ENCODE results near the gene EAF1. TPM values are rescaled to one million over a fixed set of nuclear protein-coding genes. Genes with fewer than 3 reads are reported as not detected.
A peak's percentile ranks its signal among the peaks of the same experiment; 100 is the strongest.

EAF1 gene
- polyA plus RNA-seq, 3 donors: 9.0 to 44.0 (median 9.1) TPM

DNA sequence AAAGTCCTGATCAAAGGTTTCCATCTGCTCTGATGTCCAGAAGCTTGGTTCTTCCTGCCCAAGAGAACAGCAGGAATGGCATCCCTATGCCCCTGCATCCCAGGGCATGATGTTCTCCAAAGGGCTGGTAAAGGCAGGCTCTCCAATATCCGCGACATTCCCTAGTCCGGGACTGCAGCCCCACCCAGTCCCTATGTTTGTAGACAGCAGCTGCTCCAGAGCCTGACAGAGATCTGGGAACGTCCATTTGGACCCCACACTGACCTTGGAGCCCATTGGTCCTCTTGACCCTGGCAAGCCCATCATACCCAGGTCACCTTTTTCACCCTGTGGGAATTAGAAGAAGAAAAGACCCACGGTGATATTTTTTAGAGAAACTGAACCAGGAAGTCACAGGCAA is 47.8 kb downstream of the EAF1 start:
- H3K27me3 Mint-ChIP-seq (ENCODE audit: low read depth in 3 of 3): peaks cover 0 to 2% (median 0%) of the 10 kb centered on the region in 3 donors
- intact Hi-C loops (cut with micrococcal nuclease): no loop called here
- H3K9ac ChIP-seq (ENCODE audit: insufficient read depth, low read length, poor library complexity, severe bottlenecking): no peak overlapping the region
- no peaks in the 10 kb centered on the region for H3K27me3 ChIP-seq (ENCODE audit: control insufficient read depth in 2 of 2, insufficient read depth in 2 of 2, low read length in 2 of 2)
- no peak overlapping the region for H3K27ac ChIP-seq (ENCODE audit: low read depth in 1 of 2, low read length in 2 of 2)
- no peaks in the 10 kb centered on the region for H3K79me2 ChIP-seq (ENCODE audit: insufficient read depth, low read length)
- peaks cover 0 to 5% of the 10 kb centered on the region in 2 donors for H3K4me1 ChIP-seq (ENCODE audit: control insufficient read depth in 1 of 2, insufficient read depth in 2 of 2, low read length in 2 of 2)
- peaks cover 0 to 3% (median 0%) of the 10 kb centered on the region in 7 donors for H3K9me3 Mint-ChIP-seq
- TF ChIP-seq, protein P1, sequence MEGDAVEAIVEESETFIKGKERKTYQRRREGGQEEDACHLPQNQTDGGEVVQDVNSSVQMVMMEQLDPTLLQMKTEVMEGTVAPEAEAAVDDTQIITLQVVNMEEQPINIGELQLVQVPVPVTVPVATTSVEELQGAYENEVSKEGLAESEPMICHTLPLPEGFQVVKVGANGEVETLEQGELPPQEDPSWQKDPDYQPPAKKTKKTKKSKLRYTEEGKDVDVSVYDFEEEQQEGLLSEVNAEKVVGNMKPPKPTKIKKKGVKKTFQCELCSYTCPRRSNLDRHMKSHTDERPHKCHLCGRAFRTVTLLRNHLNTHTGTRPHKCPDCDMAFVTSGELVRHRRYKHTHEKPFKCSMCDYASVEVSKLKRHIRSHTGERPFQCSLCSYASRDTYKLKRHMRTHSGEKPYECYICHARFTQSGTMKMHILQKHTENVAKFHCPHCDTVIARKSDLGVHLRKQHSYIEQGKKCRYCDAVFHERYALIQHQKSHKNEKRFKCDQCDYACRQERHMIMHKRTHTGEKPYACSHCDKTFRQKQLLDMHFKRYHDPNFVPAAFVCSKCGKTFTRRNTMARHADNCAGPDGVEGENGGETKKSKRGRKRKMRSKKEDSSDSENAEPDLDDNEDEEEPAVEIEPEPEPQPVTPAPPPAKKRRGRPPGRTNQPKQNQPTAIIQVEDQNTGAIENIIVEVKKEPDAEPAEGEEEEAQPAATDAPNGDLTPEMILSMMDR (IDR thresholded peaks at IDR 0.05): no peak
- no peak overlapping the region for H3K4me3 ChIP-seq (replicated peaks in 1 of 3; ENCODE audit: low read depth in 2 of 3, low read length in 3 of 3)
- H3K9me3 ChIP-seq (replicated peaks in 1 of 2; ENCODE audit: control insufficient read depth in 1 of 2, insufficient read depth in 1 of 2, low read length in 2 of 2): no peaks in the 10 kb centered on the region
- no peak overlapping the region for H2AFZ ChIP-seq (ENCODE audit: insufficient read depth, low read depth, low read length, poor library complexity, severe bottlenecking)
- no peak for DNase-seq
- H4K20me1 ChIP-seq (ENCODE audit: insufficient read depth, low read length): no peaks in the 10 kb centered on the region
- no peak overlapping the region for H3K4me2 ChIP-seq (replicated peaks; ENCODE audit: extremely low read depth, low read length, poor library complexity, severe bottlenecking)
- no peaks in the 10 kb centered on the region for H3K36me3 ChIP-seq (replicated peaks in 1 of 2; ENCODE audit: control insufficient read depth in 1 of 2, insufficient read depth in 2 of 2, low read length in 2 of 2)
- peaks cover 8% of the 10 kb centered on the region for H3K4me1 Mint-ChIP-seq
- WGBS (ENCODE audit: insufficient coverage): 82% methylated on average over 3 of the region's 5 CpGs
- H3K27ac Mint-ChIP-seq: no peak overlapping the region
- no peaks in the 10 kb centered on the region for H3K36me3 Mint-ChIP-seq
- H3K4me3 Mint-ChIP-seq: no peak overlapping the region

DNA sequence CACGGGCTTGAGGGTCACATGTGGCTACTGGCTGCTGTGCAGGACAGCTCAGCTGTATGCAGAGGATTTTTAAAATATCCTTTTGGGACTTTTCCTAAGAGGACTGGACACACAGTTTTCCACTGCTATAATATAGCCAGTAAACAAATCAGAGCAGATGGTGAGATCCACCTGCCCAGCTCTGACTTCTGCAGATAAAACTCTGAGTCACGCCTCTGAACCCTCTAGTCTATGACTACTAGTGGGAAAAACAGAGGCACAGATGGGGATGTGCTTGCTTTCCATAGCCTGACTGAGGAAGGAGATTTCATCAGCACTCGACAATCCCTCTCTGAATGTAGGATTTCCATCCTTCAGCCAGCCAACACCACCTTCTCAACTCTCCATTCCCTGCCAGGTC is 49.0 kb downstream of the EAF1 start:
- Histone ChIP-seq H3K9me3 (replicated peaks in 1 of 2; ENCODE audit: control insufficient read depth in 1 of 2, insufficient read depth in 1 of 2, low read length in 2 of 2) (no peaks in the 10 kb centered on the region), H3K79me2 (ENCODE audit: insufficient read depth, low read length) (no peaks in the 10 kb centered on the region), H3K4me2 (replicated peaks; ENCODE audit: extremely low read depth, low read length, poor library complexity, severe bottlenecking) (no peak overlapping the region), H2AFZ (ENCODE audit: insufficient read depth, low read depth, low read length, poor library complexity, severe bottlenecking) (no peak overlapping the region), H3K4me1 (ENCODE audit: control insufficient read depth in 1 of 2, insufficient read depth in 2 of 2, low read length in 2 of 2) (peaks cover 0 to 5% of the 10 kb centered on the region in 2 donors), H3K27ac (ENCODE audit: low read depth in 1 of 2, low read length in 2 of 2) (no peak overlapping the region), H4K20me1 (ENCODE audit: insufficient read depth, low read length) (no peaks in the 10 kb centered on the region), H3K9ac (ENCODE audit: insufficient read depth, low read length, poor library complexity, severe bottlenecking) (no peak overlapping the region), H3K4me3 (replicated peaks in 1 of 3; ENCODE audit: low read depth in 2 of 3, low read length in 3 of 3) (no peak overlapping the region), H3K36me3 (replicated peaks in 1 of 2; ENCODE audit: control insufficient read depth in 1 of 2, insufficient read depth in 2 of 2, low read length in 2 of 2) (no peaks in the 10 kb centered on the region), H3K27me3 (ENCODE audit: control insufficient read depth in 2 of 2, insufficient read depth in 2 of 2, low read length in 2 of 2) (no peaks in the 10 kb centered on the region)
- TF ChIP-seq, protein P1 (IDR thresholded peaks at IDR 0.05): no peak
- Mint-ChIP-seq H3K27me3 (ENCODE audit: low read depth in 3 of 3) (no peaks in the 10 kb centered on the region), H3K9me3 (peaks cover 0 to 3% (median 0%) of the 10 kb centered on the region in 7 donors), H3K4me3 (no peak overlapping the region), H3K4me1 (peaks cover 8% of the 10 kb centered on the region), H3K36me3 (no peaks in the 10 kb centered on the region), H3K27ac (no peak overlapping the region)
- 100% methylated on average over 1 of the region's 3 CpGs for WGBS (ENCODE audit: insufficient coverage)
- peak in 1 of 3 donors; percentile 12 for DNase-seq
- intact Hi-C loops (cut with micrococcal nuclease): no loop called here

Data from CD14-positive monocyte (primary cell).